ENCODE measurements around the gene DTNA.
"Not testable (repeated sequence)": the region's sequence is repeated elsewhere in the genome, so short reads cannot be mapped to it uniquely, and the experiment has no call there.

DTNA gene

DNA sequence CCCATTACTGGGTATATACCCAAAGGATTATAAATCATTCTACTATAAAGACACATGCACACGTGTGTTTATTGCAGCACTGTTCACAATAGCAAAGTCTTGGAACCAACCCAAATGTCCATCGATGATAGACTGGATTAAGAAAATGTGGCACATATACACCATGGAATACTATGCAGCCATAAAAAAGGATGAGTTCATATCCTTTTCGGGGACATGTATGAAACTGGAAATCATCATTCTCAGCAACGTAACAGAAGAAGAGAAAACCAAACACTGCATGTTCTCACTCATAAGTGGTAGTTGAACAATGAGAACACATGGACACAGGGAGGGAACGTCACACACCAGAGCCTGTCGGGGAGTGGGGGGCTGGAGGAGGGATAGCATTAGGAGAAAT lies 15.6 kb downstream of the DTNA start:
- DNase-seq (ENCODE audit: low read depth in 2 of 2): not testable (repeated sequence)

DNA sequence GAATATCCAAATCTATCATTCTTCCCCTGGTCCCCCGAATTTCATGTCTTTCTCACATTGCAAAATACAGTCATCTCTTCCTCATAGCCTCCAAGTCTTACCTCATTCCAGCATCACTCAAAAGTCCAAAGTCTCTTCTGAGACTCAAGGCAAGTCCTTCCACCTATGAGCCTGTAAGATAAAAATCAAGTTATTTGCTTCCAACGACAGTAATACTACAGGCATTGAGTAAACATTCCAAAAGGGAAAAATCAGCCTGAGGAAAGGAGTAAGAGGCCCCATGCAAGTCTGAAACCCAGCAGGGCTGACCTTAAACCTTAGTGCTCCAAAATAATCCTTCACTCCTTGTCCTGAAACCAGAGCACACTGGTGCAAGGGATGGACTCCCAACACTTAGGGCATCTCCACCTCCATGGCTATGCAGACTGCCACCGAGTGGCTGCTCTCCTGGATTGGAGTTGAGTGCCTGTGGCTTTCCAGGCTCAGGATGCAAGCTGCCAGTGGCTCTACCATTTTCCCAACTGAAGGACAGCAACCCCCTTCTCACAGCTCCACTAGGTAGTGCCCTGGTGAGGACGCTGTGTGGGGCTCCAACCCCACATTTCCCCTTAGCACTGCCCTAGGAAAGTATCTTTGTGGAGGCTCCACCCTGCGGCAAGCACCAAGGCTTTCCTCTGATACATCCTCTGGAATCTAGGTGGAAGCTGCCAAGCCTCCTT lies 16.3 kb downstream of the DTNA start:
- no peak for DNase-seq (ENCODE audit: low read depth in 2 of 2)

DNA sequence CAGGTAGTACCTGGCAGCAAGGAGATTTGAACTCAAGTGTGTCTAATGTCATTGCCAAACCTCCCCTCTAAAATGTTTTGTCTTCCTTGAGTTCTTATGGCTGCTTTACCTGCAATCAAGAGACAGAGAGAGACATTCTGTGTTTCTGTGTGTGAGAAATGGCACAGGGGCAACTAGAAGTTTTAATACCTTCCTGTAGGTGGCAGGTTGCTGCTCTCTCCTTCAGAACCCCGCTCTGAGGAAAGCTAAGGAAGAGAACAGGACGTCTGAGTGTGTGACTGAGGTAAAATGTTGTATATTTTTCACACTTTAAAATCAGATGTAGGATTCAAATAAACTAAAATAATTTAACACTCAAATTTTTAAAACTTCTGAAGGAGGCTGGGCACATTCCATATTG lies 19.2 kb downstream of the DTNA start:
- no peak for DNase-seq (ENCODE audit: low read depth in 2 of 2)

DNA sequence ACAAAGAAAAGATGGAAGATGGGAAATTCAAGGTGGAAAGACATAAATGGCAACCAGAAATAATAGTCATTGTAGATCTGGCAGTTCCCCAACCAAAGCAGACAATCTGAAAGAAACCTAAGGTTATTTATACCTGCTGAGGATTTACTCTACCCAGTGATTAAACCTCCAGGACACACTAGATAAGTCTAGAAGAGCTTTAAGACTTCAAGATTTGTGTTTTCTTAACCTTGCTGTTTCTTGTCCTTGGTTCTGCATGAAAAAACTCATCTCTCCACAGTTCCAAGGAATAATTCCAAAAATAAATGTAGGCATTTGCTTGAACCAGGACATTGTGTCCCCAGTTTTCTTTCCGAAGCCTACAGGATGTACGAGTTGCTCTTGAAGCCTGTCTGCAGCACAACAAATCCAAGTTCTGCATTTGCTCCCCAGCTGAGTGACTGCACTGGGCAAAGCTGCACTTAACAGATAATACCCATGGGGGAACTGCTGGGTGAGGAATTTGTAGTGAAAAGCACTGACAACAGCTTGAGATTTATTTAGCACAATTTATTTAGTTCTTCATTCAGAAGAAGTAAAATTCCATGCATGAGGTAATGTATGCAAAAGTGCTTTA lies 19.8 kb downstream of the DTNA start:
- no peak for DNase-seq (ENCODE audit: low read depth in 2 of 2)

DNA sequence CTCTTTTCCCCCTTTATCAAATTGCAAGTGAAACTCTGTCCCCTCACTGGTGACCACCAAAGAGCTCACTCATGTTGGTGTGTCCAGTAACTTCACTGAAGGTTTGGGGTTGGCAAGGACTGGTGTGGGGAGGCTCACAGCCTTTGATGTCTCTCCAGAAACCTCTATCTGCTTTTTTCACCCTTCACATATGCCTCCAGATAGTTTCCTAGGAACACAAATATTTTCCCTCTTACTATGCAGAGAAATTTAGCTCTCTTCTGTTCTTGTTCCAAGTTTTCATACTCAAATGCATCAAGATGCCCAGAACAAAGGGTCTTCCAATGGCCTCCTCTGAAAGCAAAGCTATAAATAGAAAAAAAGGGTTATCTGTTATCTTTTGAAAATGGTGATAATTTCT lies 20.7 kb downstream of the DTNA start:
- no peak for DNase-seq (ENCODE audit: low read depth in 2 of 2)

DNA sequence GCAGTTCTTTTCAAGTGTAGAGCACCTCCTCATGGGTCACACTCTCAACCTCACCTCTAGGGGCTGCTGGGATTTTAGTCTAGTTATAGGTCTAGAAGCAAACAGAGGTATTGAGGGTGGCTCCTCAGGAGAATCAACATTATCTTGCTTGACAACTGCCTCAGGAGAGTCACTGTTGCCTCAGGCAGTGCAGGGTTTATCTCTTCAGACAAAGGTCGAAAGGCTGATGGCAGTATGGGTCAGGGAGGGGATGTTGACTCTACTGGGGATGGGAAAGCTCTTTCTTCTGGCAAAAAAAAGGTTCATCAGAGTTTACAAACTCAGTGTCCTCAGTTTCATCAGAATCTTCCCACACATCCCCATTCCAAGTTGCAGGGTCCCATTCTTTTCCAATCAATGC lies 24.0 kb downstream of the DTNA start:
- DNase-seq (ENCODE audit: low read depth in 2 of 2): no peak

DNA sequence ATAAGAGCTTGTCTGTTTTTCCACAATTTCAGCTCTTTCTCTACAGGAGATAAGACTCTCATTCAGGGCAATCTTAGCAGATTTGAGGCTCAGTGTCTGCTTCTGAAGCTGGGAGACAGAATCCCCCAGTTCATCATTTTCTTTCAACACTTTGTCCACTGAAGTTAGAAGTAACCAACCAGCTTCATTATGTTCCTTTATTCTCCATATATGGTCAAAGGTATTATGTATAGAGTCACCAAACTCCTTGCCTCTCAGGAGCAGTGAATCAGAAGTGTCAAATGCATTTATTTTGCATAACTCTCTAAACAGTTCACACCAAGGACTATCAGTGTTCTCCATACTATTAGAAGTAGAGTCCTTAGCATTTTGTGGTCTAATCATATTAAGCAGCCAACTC lies 24.4 kb downstream of the DTNA start:
- DNase-seq (ENCODE audit: low read depth in 2 of 2): not testable (repeated sequence)

DNA sequence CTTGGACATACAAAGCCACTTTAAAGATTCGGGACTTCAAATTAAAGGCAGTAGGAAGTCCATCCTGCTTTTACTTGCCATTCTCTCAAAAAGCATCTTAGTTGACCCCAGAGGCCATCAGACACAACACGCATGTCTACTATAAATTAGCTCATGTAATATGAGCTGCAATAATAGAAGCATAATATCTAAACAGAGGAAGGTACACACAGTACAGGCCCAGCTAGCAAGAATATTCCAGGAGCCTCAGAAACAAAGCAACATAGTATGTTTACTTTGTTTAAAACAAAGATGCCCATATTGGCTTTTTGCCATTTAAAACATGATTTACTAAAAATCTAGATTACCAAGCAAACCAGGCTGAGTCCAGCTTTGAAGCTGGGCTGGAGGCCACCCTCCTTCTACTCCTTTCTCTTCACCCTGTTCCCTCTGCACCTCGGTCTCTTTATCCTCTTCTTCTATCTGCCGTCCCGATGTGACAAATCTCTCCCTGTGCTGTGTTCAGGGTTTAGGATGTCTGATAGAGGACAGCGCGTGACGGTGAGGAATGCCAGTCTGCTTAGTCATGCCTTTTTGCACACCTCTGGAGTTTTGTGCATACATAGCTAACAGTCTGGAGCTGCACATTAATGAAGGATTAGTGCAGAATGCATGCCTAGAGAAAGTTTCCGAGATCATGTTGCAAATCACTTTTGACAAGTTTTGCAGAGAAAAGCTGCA lies 28.2 kb downstream of the DTNA start:
- DNase-seq (ENCODE audit: low read depth in 2 of 2): no peak

DNA sequence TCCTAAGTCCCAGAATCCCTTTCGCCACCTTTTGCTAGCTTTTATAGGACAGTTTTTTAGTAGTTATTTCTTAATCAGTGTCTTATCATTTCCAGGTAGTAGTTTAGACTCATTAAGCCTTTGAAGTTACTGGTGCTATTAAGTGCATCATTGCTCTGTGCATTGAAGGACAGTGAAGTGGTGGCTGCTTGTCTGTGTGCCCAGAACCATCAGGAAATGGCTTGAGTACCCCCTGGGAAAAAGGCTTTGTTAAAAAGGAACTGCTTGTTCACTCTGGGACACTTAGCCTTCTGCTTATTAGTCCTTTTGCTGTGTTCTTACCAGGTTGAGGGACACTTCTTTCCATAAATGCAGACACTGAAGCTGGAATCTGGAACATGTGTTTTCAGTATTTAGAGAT lies 30.0 kb downstream of the DTNA start:
- no peak for DNase-seq (ENCODE audit: low read depth in 2 of 2)

DNA sequence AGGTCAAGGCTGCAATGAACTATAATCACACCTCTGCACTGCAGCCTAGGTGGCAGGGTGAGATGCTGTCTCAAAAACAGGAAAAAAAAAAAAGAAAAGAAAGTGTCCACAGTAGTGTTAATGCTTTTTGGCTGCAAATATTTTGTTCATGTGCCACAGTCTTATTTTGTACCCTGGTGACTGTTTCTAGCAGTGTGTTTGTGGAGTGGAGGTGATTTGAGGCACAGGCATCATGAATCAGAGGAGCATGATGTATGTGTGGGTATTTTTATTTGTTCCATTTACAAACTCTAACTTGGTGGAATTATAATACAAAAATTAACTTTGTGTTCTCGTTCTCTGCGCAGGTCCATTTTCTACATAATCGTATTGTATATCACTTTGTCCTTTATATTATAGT lies 30.6 kb downstream of the DTNA start:
- DNase-seq (ENCODE audit: low read depth in 2 of 2): no peak

DNA sequence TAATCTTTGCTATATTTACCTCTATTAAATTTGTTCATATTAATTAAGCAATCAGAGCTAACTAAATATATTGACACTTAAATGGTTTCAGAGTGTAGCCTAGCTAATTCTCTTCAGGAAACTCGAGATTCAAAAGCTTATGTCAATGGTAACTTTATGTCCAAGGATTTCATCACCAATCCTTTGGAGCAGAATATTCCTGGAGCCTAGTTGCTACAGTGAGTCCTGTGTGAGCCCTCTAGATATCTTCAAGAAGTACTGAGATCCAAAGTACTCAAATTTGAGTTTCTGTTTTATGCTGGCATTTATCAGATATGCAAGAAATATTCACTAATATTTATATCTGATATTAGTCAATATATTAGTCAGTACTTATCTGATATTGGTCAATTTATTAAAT lies 31.3 kb downstream of the DTNA start:
- no peak for DNase-seq (ENCODE audit: low read depth in 2 of 2)

DNA sequence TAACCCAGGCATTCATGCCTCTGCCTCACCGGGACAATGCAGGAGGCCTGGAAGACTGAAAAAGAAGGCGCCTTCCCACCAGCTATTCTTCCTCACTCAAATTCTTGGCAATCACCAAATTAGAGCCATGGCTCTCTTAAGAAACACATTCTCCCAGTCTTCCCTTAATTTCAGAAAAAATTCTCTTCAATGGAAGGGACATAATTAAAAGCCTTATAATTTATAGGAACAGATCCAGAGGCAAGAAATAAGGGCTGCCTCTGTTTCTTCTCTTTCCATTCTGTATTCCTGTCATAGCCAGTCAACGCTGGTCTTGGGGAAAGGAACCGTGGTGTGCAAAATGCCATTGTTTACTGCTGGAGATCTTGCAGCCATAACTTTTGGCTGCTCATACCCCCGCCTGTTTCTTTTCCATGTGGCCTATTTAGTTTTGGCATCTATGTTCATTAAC lies 32.8 kb downstream of the DTNA start:
- no peak for DNase-seq (ENCODE audit: low read depth in 2 of 2)

DNA sequence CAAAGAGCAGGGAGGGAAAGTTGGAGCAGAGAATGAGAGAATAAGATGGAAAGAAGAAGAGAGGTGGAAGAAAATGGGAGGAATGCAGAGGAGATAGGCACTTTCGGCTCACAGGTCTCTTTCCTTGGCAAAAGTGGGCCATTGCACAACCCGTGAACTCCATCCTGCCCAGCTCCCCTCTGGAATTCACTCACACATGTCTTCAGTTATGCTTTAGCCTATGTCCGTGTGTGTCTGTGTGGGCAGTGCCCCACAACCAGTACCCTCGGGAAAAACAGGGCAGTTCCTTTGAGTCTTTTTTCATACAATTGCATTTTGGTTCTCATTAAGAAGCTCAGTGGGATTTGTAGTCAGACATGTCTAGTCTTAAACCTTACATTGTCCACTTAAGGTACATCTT lies 34.5 kb downstream of the DTNA start:
- DNase-seq (ENCODE audit: low read depth in 2 of 2): no peak

DNA sequence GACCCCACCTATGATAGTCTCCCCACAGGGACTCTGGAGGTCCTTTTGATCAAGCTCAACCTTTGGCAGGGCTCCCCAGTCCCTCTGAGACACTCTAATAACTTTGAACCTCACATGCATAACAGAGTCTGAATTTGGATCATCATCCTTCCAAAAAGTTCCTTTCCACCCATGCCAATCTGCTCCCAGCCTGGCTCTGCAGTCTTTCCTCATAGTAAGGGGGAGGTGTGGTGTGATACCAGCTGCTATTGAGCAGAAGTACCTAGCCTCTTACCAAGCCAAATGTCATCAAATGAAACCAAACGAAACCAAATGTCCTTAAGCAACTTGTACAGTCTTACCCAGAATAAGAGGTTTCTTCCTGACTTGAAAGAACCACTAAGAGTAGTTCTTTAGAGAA lies 36.5 kb downstream of the DTNA start:
- no peak for DNase-seq (ENCODE audit: low read depth in 2 of 2)

DNA sequence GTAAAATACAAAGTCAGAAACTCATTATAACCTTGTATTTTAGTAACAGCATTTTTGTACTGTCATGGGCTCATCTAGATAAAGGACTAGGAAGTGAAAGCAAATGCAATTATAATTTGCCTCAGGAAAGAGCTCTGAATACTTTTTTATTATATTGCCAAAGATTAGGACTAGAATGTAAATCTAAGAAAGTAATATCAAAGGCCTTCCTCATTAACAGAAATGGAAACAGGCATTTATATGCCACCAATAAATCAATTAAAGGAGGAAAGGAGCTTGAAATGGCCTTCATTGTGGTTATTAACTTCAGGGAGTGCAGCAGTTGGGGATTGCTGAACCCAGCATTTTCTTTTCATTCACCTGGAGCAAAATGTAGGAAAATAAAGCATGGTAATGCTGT lies 39.6 kb downstream of the DTNA start:
- no peak for DNase-seq (ENCODE audit: low read depth in 2 of 2)

DNA sequence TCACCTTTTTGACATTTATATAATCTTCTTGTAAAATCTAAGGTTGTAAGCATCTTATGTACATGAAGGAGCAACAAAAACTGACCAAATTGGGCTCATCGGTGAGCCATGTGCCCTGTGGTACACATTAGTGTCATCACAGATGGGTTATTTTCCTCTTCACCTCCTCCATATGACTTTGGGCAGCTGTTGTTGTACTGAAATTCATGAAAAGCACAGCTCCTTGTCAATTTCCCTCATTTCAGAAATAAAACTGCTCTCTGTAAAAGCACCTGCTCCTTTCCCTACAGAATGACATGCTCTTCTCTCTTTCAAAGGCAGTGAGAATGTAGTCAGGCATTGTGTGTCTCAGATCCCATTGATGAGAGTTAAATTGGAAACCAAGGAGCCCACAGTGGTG lies 42.0 kb downstream of the DTNA start:
- DNase-seq (ENCODE audit: low read depth in 2 of 2): no peak

DNA sequence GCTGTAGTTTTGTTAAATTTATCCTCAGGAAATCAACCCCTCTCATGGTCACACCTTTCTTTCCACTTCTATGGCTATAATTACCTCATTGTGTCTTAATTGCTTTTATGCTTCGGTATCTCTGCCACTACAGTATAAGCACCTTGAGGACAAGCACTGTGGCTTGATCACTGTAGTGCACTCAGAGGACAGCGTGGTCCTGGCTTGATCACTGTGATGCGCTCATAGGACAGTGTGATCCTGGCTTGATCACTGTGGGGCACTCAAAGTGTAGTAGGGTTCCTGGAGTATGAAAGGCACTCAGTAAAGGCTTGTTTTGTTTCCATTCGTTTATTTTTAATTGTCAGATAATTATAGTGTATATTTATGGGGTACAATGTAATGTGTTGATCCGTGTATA lies 44.2 kb downstream of the DTNA start:
- no peak for DNase-seq (ENCODE audit: low read depth in 2 of 2)

DNA sequence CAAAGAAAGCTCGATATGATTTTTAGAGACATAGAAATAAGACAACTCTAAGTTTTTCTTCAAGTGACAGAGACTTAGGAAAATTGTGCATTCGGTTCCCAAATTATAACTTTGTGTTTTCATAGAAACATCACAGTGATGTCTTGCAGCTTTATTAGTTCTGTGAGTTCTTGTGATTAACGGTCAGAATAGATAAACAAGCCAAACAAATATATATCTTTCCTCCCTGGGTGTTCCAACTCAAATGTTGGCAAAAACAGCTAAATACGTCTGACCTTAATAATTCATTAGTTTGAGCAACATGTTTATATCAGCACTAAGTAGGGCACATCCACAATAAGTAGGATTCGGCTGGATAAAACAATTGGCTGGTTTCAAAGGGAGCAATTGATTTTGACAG lies 47.6 kb downstream of the DTNA start:
- no peak for DNase-seq (ENCODE audit: low read depth in 2 of 2)

DNA sequence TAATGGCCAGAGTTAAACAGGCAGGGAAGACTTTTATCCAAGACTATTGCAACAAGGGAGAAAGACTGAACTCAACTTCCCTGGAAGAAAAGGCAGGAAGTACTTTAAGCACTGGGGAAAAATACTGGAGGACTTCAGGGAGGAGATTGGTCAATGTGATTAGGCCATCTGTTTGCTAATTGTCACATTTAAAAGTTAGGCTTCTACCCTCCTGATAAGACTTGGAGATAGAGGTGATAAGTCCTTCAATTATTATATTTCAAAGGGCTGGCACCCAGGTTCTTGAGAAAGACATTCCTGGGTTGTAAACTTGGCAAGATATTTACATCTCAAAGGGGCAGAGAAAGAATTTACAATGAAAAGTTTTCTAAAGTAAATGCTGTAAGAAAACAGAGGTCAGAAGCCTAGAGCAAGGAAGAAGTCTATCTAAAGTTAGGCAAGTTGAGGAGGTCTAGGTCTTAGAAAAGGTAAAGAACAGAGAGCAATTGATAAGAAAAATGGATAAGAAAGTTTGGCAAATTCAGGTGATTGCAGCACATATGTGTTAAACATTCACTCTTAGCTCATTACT lies 48.4 kb downstream of the DTNA start:
- no peak for DNase-seq (ENCODE audit: low read depth in 2 of 2)

DNA sequence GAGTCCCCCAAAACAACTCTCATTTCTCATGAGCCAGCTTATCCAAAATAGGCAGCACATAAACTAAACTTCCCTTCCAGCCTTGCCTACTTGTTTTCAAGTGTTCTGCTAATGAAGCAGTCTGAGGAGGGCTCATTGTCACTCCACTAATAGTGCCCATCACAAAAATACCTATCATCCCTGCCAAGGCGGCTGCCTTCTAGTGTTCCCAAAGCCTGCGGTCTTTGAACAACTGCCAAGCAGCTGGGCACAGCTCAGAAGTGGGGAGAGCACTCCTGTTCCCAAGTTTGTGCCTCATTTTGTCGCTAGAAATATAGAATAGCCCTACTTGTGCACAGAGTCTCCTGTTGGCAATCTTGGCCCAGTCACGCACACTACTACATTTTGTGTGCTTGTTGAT lies 50.3 kb downstream of the DTNA start:
- DNase-seq (ENCODE audit: low read depth in 2 of 2): no peak

DNA sequence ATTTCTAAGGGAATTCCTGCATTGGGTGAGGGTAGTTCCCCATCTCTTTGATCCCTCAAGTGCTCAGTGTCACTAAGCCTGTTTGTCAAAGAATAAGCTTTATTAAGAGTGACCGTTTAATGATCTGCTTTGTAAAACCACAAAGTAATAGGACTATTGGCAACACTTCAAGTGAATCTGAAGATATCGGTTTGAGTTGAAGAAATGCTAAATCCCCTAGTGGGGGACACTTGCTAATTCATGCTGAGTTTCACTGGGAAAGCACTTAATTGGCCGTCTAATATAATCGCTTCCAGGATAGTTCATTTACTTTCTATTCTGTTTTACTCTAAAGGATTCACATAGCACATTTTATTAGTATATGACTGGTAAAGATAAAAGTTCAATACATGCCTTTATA lies 54.4 kb downstream of the DTNA start:
- no peak for DNase-seq (ENCODE audit: low read depth in 2 of 2)

DNA sequence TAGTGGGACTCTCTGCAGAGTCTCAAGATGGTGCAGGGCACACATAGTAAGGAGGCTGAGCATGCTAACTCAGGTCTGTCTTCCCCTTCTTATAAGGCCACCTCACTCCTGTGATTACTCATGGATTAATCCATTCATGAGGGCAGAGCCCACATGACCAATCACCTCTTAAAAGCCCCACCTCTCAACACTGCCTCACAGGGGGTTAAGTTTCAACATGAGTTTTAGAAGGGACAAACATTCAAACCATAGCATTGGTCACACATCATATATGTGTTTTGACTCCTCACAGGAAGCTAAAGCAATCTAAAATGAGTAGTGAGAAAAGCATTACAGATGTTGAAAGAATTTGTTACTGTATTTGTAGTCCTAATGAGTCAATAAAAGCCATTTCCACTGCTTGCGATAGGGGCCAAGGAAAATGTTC lies 57.5 kb downstream of the DTNA start:
- DNase-seq (ENCODE audit: low read depth in 2 of 2): no peak

DNA sequence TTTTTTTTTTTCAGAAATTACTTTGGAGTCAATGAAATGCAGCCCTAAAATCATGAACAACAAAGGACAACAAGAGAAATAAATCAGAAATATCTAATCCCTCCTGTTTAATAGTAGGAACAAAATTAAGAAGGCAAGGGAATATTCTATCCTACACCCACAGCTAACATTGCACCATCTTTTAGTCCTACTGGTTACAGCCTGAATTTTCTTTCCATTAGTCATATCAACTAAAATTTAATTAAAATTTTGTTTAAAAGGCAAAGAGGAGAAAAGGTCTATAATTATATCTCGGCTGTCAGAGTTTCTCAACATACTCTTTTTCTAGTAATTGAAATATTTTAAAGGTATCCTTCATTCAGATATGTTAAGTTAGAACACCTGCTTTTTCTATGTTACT lies 61.9 kb downstream of the DTNA start:
- no peak for DNase-seq (ENCODE audit: low read depth in 2 of 2)
